WTC11 (cell line): ENCODE measurements around the gene PI4KB. TPM values are rescaled to one million over a fixed set of nuclear protein-coding genes. Genes with fewer than 3 reads are reported as not detected.
"Not testable (repeated sequence)": the region's sequence is repeated elsewhere in the genome, so short reads cannot be mapped to it uniquely, and the experiment has no call there.

Experiments used
- ATAC-seq: fragments of 200-7000 bp; cut with Tn5 transposase; 2 replicates; pipeline ENCODE4 v1.10.0; 2021; ENCODE audit warnings: mild to moderate bottlenecking, moderate library complexity
- CTCF ChIA-PET: fragments of 300-600 bp; sonication (Branson Sonifier 250); formaldehyde crosslinking; loops from one replicate; lab custom pipeline; 2021; ENCODE audit warnings: antibody characterized with exemption; lab: Charles Lee
- POLR2A ChIA-PET: fragments of 350-600 bp; sonication (Branson Sonifier 250); formaldehyde crosslinking; loops from one replicate; lab custom pipeline; 2021; ENCODE audit warnings: antibody characterized with exemption; lab: Charles Lee
- DNase-seq: peaks from one replicate; pipeline ENCODE4 v3.0.0; 2021; ENCODE audit warnings: low spot score
- H3K27ac Mint-ChIP-seq: 2 replicates; pipeline ENCODE4 v1.8.0; 2021; ENCODE audit warnings: mixed read lengths
- H3K27me3 Mint-ChIP-seq: 2 replicates; pipeline ENCODE4 v1.8.0; 2021; ENCODE audit warnings: low read depth, mild to moderate bottlenecking, moderate library complexity, mixed read lengths
- H3K36me3 Mint-ChIP-seq: 2 replicates; pipeline ENCODE4 v1.8.0; 2021; ENCODE audit warnings: mixed read lengths
- H3K4me1 Mint-ChIP-seq: 2 replicates; pipeline ENCODE4 v1.8.0; 2022; ENCODE audit warnings: mixed read lengths
- H3K4me3 Mint-ChIP-seq: 2 replicates; pipeline ENCODE4 v1.8.0; 2021; ENCODE audit warnings: mild to moderate bottlenecking, moderate library complexity, mixed read lengths
- H3K9me3 Mint-ChIP-seq: 2 replicates; pipeline ENCODE4 v1.8.0; 2021; ENCODE audit warnings: mixed read lengths
- CBFB ChIP-seq: sonication (generic); formaldehyde crosslinking; IDR thresholded peaks from 2 replicates; pipeline ENCODE4 v1.8.1; 2022; ENCODE audit warnings: mild to moderate bottlenecking, low read depth, missing genetic modification reagents
- GABPB1 ChIP-seq: sonication (generic); formaldehyde crosslinking; IDR thresholded peaks from 2 replicates; pipeline ENCODE4 v1.8.1; 2023; ENCODE audit warnings: mild to moderate bottlenecking, missing genetic modification reagents
- HMGA2 ChIP-seq: fragments of 250-450 bp; sonication (Bioruptor Pico); IDR thresholded peaks from 2 replicates; pipeline ENCODE4 v1.4.0; 2021; ENCODE audit warnings: mild to moderate bottlenecking, moderate library complexity
- NFE2L1 ChIP-seq: sonication (generic); formaldehyde crosslinking; IDR thresholded peaks from 2 replicates; pipeline ENCODE4 v1.8.1; 2023; ENCODE audit warnings: missing genetic modification reagents
- ZNF219 ChIP-seq: sonication (generic); formaldehyde crosslinking; IDR thresholded peaks from 2 replicates; pipeline ENCODE4 v1.8.0; 2023; ENCODE audit warnings: missing genetic modification reagents, mild to moderate bottlenecking, borderline replicate concordance
- total RNA-seq: library from RNA; stranded (reverse); gene quantifications from 3 replicates; pipeline ENCODE4 v1.2.3, GENCODE V29; 2021
- TF ChIP-seq, protein P1 (sequence below): sonication (generic); formaldehyde crosslinking; IDR thresholded peaks from 2 replicates; pipeline ENCODE4 v1.8.1; 2023; ENCODE audit warnings: mild to moderate bottlenecking, missing genetic modification reagents, borderline replicate concordance
- TF ChIP-seq, protein P2 (sequence below): sonication (generic); formaldehyde crosslinking; IDR thresholded peaks from 2 replicates; pipeline ENCODE4 v1.8.1; 2023; ENCODE audit warnings: mild to moderate bottlenecking, missing genetic modification reagents, moderate library complexity
- TF ChIP-seq, protein P3 (sequence below): sonication (generic); formaldehyde crosslinking; IDR thresholded peaks from 2 replicates; pipeline ENCODE4 v1.8.1; 2023; ENCODE audit warnings: mild to moderate bottlenecking, missing genetic modification reagents
- TF ChIP-seq, protein P4 (sequence below): sonication (generic); formaldehyde crosslinking; IDR thresholded peaks from 2 replicates; pipeline ENCODE4 v1.8.1; 2022; ENCODE audit warnings: mild to moderate bottlenecking, missing genetic modification reagents, moderate library complexity, borderline replicate concordance
- TF ChIP-seq, protein P5 (sequence below): fragments of 250-450 bp; sonication (Bioruptor Pico); IDR thresholded peaks from 2 replicates; pipeline ENCODE4 v1.8.0; 2021; ENCODE audit warnings: mild to moderate bottlenecking

The PI4KB gene
- total RNA-seq, 1 experiment from 2014 or later = 33.6 TPM

DNA sequence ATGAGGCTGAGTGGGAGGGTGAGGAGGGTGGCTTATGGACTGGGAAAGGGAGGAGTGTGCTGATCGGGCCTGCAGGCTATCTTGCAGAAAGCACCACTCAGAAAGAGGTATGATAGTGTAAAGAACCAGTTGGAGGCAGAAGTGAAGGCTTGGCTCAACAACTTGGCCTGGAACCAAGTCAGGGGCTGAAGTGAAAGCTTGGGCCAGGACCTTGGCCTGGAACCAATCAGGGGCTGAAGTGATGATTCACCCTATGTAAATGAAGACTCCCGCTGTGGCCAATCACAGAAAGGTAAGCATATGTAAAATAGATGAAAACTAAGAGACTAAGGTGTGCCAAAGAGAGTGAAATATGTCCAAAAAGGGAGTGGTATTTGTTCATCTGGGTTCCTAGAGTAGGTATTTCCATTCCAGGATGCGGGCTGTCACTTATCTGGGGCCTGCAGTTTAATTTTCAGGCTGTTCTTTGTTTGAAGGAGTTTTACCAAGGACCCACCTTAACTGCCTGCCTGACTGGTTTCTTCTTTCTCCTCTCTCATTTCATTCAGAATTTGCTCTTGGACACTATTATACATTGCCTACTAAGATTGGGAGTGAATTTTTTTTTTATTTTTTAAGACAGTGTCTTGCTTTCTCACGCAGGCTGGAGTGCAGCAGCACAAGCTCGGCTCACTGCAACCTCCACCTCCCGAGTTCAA, 25.0 kb upstream of the PI4KB start (continued):
- TF ChIP-seq, protein P1, sequence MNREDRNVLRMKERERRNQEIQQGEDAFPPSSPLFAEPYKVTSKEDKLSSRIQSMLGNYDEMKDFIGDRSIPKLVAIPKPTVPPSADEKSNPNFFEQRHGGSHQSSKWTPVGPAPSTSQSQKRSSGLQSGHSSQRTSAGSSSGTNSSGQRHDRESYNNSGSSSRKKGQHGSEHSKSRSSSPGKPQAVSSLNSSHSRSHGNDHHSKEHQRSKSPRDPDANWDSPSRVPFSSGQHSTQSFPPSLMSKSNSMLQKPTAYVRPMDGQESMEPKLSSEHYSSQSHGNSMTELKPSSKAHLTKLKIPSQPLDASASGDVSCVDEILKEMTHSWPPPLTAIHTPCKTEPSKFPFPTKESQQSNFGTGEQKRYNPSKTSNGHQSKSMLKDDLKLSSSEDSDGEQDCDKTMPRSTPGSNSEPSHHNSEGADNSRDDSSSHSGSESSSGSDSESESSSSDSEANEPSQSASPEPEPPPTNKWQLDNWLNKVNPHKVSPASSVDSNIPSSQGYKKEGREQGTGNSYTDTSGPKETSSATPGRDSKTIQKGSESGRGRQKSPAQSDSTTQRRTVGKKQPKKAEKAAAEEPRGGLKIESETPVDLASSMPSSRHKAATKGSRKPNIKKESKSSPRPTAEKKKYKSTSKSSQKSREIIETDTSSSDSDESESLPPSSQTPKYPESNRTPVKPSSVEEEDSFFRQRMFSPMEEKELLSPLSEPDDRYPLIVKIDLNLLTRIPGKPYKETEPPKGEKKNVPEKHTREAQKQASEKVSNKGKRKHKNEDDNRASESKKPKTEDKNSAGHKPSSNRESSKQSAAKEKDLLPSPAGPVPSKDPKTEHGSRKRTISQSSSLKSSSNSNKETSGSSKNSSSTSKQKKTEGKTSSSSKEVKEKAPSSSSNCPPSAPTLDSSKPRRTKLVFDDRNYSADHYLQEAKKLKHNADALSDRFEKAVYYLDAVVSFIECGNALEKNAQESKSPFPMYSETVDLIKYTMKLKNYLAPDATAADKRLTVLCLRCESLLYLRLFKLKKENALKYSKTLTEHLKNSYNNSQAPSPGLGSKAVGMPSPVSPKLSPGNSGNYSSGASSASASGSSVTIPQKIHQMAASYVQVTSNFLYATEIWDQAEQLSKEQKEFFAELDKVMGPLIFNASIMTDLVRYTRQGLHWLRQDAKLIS = no peak
- TF ChIP-seq, protein P2, sequence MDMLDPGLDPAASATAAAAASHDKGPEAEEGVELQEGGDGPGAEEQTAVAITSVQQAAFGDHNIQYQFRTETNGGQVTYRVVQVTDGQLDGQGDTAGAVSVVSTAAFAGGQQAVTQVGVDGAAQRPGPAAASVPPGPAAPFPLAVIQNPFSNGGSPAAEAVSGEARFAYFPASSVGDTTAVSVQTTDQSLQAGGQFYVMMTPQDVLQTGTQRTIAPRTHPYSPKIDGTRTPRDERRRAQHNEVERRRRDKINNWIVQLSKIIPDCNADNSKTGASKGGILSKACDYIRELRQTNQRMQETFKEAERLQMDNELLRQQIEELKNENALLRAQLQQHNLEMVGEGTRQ (CRISPR knock-in tag) = no peak
- TF ChIP-seq NFE2L1 = no peak
- TF ChIP-seq HMGA2 (CRISPR knock-in tag) = no peak
- no peak for TF ChIP-seq CBFB

DNA sequence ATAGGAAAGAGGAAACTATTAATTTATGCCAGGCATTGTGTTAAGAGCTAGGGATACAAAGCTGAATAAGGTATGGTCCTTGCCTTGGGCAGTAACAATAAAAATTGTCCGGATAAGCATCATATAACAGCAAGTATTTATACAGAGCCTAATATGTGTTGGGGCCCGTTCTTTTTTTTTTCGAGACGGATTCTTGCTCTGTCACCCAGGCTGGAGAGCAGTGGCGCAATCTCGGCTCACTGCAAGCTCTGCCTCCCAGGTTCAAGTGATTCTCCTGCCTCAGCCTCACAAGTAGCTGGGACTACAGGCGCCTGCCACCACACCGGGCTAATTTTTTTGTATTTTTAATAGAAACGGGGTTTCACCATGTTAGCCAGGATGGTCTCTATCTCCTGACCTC, 23.1 kb upstream of the PI4KB start:
- H3K4me1 Mint-ChIP-seq = peaks cover 20% of the 10 kb centered on the region
- peaks cover 19% of the 10 kb centered on the region for H3K36me3 Mint-ChIP-seq
- H3K4me3 Mint-ChIP-seq, H3K27me3 Mint-ChIP-seq, H3K27ac Mint-ChIP-seq, ATAC-seq, DNase-seq: not testable (repeated sequence)
- H3K9me3 Mint-ChIP-seq = peaks cover 14% of the 10 kb centered on the region
- CTCF ChIA-PET = interaction anchor here (1.2 to 1.7 kb wide), 3 partner anchors 10 to 69 kb away, joined by 3 to 6 read pairs (median 5); no protein-coding TSS in a partner anchor
- POLR2A ChIA-PET = interaction anchor here (0.6 to 1.2 kb wide), 2 partner anchors 21 to 68 kb away, joined by 3 read pairs; no protein-coding TSS in a partner anchor

DNA sequence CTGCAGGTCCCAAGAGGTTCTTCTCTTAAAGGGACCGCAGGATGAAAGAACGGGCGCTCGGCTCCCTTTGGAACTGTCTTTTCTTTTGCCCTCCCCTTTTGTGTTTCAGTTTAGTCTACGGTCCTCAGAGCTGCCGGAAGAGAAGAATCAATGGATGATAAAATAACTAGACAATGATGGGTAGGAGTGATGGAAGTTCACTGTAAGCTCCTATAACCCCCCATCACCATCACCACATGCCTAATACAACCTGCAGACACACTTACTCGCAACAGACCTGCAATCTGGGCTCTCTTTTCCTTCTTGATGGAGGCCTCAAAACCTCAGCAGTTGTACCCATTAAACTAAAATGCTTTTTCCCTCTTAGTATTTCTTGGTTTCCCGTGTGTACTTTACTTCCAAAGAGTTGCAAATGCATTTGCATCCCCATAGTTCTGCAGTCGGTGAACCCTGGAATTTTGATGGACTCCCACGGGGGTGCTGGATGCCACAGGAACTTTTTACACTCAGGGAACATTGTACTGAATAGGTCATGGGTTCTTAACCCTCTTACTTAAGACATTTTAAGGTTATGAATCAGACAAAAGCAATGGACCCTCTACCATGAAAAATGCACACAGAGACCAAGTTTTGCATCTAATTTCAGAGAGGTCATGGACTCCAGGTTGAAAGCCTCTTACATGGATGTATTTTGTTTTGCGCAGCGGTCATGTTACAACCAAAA, 20.5 kb upstream of the PI4KB start:
- CTCF ChIA-PET = no interaction called here
- ATAC-seq (no peak), DNase-seq (no peak)
- peak overlapping the region; percentile 83 for H3K4me3 Mint-ChIP-seq
- H3K36me3 Mint-ChIP-seq = peaks cover 42% of the 10 kb centered on the region
- H3K9me3 Mint-ChIP-seq = peaks cover 14% of the 10 kb centered on the region
- peak overlapping the region; percentile 100 for H3K27ac Mint-ChIP-seq
- TF ChIP-seq GABPB1 (CRISPR knock-in tag) (no peak), HMGA2 (CRISPR knock-in tag) (0 out of 2 replicates have a peak, but pooled peaks have one; percentile 3), ZNF219 (CRISPR knock-in tag) (no peak)
- TF ChIP-seq, protein P3, sequence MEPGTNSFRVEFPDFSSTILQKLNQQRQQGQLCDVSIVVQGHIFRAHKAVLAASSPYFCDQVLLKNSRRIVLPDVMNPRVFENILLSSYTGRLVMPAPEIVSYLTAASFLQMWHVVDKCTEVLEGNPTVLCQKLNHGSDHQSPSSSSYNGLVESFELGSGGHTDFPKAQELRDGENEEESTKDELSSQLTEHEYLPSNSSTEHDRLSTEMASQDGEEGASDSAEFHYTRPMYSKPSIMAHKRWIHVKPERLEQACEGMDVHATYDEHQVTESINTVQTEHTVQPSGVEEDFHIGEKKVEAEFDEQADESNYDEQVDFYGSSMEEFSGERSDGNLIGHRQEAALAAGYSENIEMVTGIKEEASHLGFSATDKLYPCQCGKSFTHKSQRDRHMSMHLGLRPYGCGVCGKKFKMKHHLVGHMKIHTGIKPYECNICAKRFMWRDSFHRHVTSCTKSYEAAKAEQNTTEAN (CRISPR knock-in tag) = no peak
- TF ChIP-seq, protein P4, sequence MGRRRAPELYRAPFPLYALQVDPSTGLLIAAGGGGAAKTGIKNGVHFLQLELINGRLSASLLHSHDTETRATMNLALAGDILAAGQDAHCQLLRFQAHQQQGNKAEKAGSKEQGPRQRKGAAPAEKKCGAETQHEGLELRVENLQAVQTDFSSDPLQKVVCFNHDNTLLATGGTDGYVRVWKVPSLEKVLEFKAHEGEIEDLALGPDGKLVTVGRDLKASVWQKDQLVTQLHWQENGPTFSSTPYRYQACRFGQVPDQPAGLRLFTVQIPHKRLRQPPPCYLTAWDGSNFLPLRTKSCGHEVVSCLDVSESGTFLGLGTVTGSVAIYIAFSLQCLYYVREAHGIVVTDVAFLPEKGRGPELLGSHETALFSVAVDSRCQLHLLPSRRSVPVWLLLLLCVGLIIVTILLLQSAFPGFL (CRISPR knock-in tag) = no peak
- TF ChIP-seq, protein P5, sequence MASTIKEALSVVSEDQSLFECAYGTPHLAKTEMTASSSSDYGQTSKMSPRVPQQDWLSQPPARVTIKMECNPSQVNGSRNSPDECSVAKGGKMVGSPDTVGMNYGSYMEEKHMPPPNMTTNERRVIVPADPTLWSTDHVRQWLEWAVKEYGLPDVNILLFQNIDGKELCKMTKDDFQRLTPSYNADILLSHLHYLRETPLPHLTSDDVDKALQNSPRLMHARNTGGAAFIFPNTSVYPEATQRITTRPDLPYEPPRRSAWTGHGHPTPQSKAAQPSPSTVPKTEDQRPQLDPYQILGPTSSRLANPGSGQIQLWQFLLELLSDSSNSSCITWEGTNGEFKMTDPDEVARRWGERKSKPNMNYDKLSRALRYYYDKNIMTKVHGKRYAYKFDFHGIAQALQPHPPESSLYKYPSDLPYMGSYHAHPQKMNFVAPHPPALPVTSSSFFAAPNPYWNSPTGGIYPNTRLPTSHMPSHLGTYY (CRISPR knock-in tag) = no peak
- peaks cover 20% of the 10 kb centered on the region for H3K4me1 Mint-ChIP-seq
- no peaks in the 10 kb centered on the region; the same call in 1 of the 2 replicates for H3K27me3 Mint-ChIP-seq
- POLR2A ChIA-PET = interaction anchor here (0.5 to 1.6 kb wide), 2 partner anchors 24 to 52 kb away, joined by 3 read pairs; no protein-coding TSS in a partner anchor
